ENCODE data around the gene OSBPL10.

OSBPL10 gene

GRCh38 chr3:31922962-31923361 is 58.1 kb downstream of the OSBPL10 start:
- no peak for DNase-seq (ENCODE audit: low read depth)

- DNase-seq (ENCODE audit: low read depth) = no peak
Measured at GRCh38 chr3:31921837-31922236, 59.2 kb downstream of the OSBPL10 start.

- no peak for DNase-seq (ENCODE audit: low read depth)
Measured at GRCh38 chr3:31920310-31920709, 60.8 kb downstream of the OSBPL10 start.

GRCh38 chr3:31919528-31919927 is 61.5 kb downstream of the OSBPL10 start:
- DNase-seq (ENCODE audit: low read depth) = no peak

- DNase-seq (ENCODE audit: low read depth) = no peak
Measured at GRCh38 chr3:31918179-31919150, 62.6 kb downstream of the OSBPL10 start.

GRCh38 chr3:31917303-31918005 is 63.6 kb downstream of the OSBPL10 start:
- DNase-seq (ENCODE audit: low read depth) = no peak

- DNase-seq (ENCODE audit: low read depth) = no peak
Measured at GRCh38 chr3:31911643-31912042, 69.4 kb downstream of the OSBPL10 start.

GRCh38 chr3:31911124-31911523 is 69.9 kb downstream of the OSBPL10 start:
- DNase-seq (ENCODE audit: low read depth) = no peak

- DNase-seq (ENCODE audit: low read depth) = no peak
Measured at GRCh38 chr3:31909455-31909854, 71.6 kb downstream of the OSBPL10 start.

- peak; percentile 16 for DNase-seq (ENCODE audit: low read depth)
Measured at GRCh38 chr3:31908391-31909097, 72.5 kb downstream of the OSBPL10 start.

GRCh38 chr3:31906182-31906581 is 74.9 kb downstream of the OSBPL10 start:
- no peak for DNase-seq (ENCODE audit: low read depth)

GRCh38 chr3:31903686-31904431 is 77.2 kb downstream of the OSBPL10 start:
- no peak for DNase-seq (ENCODE audit: low read depth)

GRCh38 chr3:31900583-31900982 is 80.5 kb downstream of the OSBPL10 start:
- DNase-seq (ENCODE audit: low read depth) = no peak

GRCh38 chr3:31896648-31897433 is 84.2 kb downstream of the OSBPL10 start:
- DNase-seq (ENCODE audit: low read depth) = no peak

- no peak for DNase-seq (ENCODE audit: low read depth)
Measured at GRCh38 chr3:31896026-31896425, 85.0 kb downstream of the OSBPL10 start.

GRCh38 chr3:31895471-31895870 is 85.6 kb downstream of the OSBPL10 start:
- no peak for DNase-seq (ENCODE audit: low read depth)

- no peak for DNase-seq (ENCODE audit: low read depth)
Measured at GRCh38 chr3:31892916-31893573, 88.0 kb downstream of the OSBPL10 start.

GRCh38 chr3:31892500-31892899 is 88.6 kb downstream of the OSBPL10 start:
- DNase-seq (ENCODE audit: low read depth) = no peak

- no peak for DNase-seq (ENCODE audit: low read depth)
Measured at GRCh38 chr3:31891876-31892455, 89.1 kb downstream of the OSBPL10 start.

Measured in fibroblast of the conjunctiva (primary cell).